ENCODE data around the gene NUTM2G. TPM values are rescaled to one million over a fixed set of nuclear protein-coding genes. Genes with fewer than 3 reads are reported as not detected.
"Not testable (repeated sequence)": the region's sequence is repeated elsewhere in the genome, so short reads cannot be mapped to it uniquely, and the experiment has no call there.

NUTM2G gene, protein sequence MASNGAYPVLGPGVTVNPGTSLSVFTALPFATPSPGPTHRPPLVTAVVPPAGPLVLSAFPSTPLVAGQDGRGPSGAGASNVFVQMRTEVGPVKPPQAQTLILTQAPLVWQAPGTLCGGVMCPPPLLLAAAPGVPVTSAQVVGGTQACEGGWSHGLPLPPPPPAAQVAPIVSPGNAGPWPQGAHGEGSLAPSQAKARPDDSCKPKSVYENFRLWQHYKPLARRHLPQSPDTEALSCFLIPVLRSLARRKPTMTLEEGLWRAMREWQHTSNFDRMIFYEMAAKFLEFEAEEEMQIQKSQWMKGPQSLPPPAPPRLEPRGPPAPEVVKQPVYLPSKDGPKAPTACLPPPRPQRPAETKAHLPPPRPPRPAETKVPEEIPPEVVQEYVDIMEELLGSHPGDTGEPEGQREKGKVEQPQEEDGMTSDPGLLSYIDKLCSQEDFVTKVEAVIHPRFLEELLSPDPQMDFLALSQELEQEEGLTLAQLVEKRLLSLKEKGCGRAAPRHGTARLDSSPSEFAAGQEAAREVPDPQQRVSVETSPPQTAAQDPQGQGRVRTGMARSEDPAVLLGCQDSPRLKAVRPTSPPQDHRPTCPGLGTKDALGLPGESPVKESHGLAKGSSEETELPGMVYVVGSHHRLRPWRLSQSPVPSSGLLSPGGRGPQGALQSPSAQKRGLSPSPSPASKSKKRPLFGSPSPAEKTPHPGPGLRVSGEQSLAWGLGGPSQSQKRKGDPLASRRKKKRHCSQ
- total RNA-seq (2011; cell fraction: chromatin; rRNA removed; ENCODE audit: low replicate concordance): not detected in 2 replicates
- total RNA-seq (2011; cell fraction: nucleolus; rRNA removed): not detected in 2 replicates
- not detected in 2 replicates for total RNA-seq (2011; cell fraction: nucleoplasm; rRNA removed)
- total RNA-seq (2014; rRNA removed) (not detected in 2 replicates), total RNA-seq (2014; rRNA removed; fragmentation: Illumina TruSeq; extraction: Trizol) (not detected in 2 replicates), total RNA-seq (2015; rRNA removed; fragmentation: Illumina TruSeq; extraction: Trizol) (not detected in 2 replicates), total RNA-seq (2021) (not detected in 2 replicates), polyA plus RNA-seq (2011; rRNA removed) (not detected in 2 replicates), polyA plus RNA-seq (2014; fragmentation: Illumina TruSeq; extraction: Trizol) (not detected in 2 replicates), polyA plus RNA-seq (2014; fragmentation: Nextera tagmentation; extraction: Ambion mirVana) (under 1 TPM; 0.03 TPM), polyA plus RNA-seq (2014; rRNA removed) (not detected in 2 replicates), polyA minus RNA-seq (2011; rRNA and poly(A)+ RNA removed) (not detected in 2 replicates), Bru-seq, nascent RNA (not detected), BruChase-seq, experiment 1, labeled RNA remaining after a 2-hour chase (not detected), BruChase-seq, experiment 2, labeled RNA remaining after a 6-hour chase (not detected)
- not detected in 2 replicates for polyA plus RNA-seq (2011; cell fraction: cytosol; rRNA removed)
- polyA plus RNA-seq (2011; cell fraction: nucleus; rRNA removed): not detected in 2 replicates
- polyA plus RNA-seq (2012): 0.65 and 0.69 TPM in 2 replicates
- not detected in 2 replicates for polyA minus RNA-seq (2011; cell fraction: cytosol; rRNA and poly(A)+ RNA removed)
- polyA minus RNA-seq (2011; cell fraction: nucleus; rRNA and poly(A)+ RNA removed): not detected in 2 replicates
- long read RNA-seq, experiment 1, partial matches to known transcripts: 0 of 3 reads
- long read RNA-seq, experiment 1, other reads (novel, unspliced or antisense): 3 of 3 reads
- long read RNA-seq, experiment 2: 0 reads
- long read RNA-seq, experiment 3: 0 reads

DNA sequence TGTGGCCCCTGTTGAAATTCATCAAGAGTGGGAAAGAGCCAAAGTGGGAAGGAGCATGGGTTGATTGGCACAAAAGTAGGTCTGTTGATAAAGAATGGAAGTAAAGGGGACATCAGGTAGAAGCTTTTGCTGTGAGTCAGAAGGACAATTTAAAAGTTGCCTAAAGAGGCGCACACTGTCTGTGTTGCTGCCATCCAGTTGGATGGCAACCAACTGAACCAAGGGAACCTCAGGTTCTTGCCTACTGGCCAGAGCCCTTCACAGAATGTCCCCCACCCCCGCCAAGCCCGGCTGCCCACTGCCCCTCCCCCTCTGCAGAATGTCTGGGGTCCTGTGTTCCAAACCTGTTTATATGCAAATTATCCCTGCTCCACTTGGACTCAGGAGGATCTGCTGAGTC, at the start of gene NUTM2G:
Gene NUTM2G (plus strand): TSS at position 301 of the 400 bp plus-strand sequence. CDS start 182 bp downstream, outside the sequence.
- POLR2A ChIA-PET; H3K27ac ChIP-seq (ENCODE audit: extremely low read depth, low read depth, low read length); H4K20me1 ChIP-seq (replicated peaks; ENCODE audit: control insufficient read depth, insufficient read depth, low read length); H3K9me3 ChIP-seq (replicated peaks; ENCODE audit: control insufficient read depth, insufficient read depth, low read depth, low read length); intact Hi-C loops (cut with micrococcal nuclease); FAIRE-seq; DNase-seq (ENCODE audit: extremely low read depth in 1 of 4, low spot score in 3 of 4); H3K9me1 ChIP-seq (ENCODE audit: control insufficient read depth, insufficient read depth, low read length); H3K4me2 ChIP-seq (ENCODE audit: insufficient read depth, low read length); in situ Hi-C loops (cut with MboI); H3K36me3 ChIP-seq (ENCODE audit: control insufficient read depth, insufficient read depth, low read length); ATAC-seq; H3K27me3 ChIP-seq (ENCODE audit: control insufficient read depth in 2 of 2, insufficient read depth in 2 of 2, low read length in 2 of 2); H3K79me2 ChIP-seq (ENCODE audit: control insufficient read depth, insufficient read depth, low read length); CTCF ChIA-PET (ENCODE audit: low intra/inter-chr PET ratio); H3K4me3 ChIP-seq; H3K4me1 ChIP-seq (replicated peaks in 1 of 2; ENCODE audit: control insufficient read depth in 2 of 2, insufficient read depth in 2 of 2, low read length in 2 of 2); H2AFZ ChIP-seq (ENCODE audit: low read depth, low read length); BruUV-seq (replicated peaks); H3K9ac ChIP-seq (ENCODE audit: insufficient read depth in 1 of 2, low read depth in 2 of 2, low read length in 2 of 2): not testable (repeated sequence)
- no CpG with 5 or more reads among the region's 3 CpGs for WGBS (ENCODE audit: insufficient coverage, low coverage, missing lambda C conversion rate)
